ENCODE measurements around the gene NBDY.

NBDY gene

GRCh38 chrX:56860888-56861287 is 131.8 kb downstream of the NBDY start:
- TF ChIP-seq POLR2A (IDR thresholded peaks at IDR 0.05; ENCODE audit: low read depth, low read length): no peak
- DNase-seq (ENCODE audit: insufficient read length, low spot score): no peak
- no peak for FAIRE-seq

All from H54 (cell line).